ENCODE measurements around the gene SLX4IP.

GRCh38 chr20:10653599-10654249 is 218.6 kb downstream of the SLX4IP start:
- no peak for TF ChIP-seq POLR2AphosphoS5 (IDR thresholded peaks at IDR 0.05)
- no peak for TF ChIP-seq CTCF (IDR thresholded peaks at IDR 0.05 in 8 of 11, conservative IDR thresholded peaks at IDR 0.05 in 3 of 11)
- TF ChIP-seq POLR2A (IDR thresholded peaks at IDR 0.05), result no peak
